T-helper 2 cell treated with Interferon-gamma antibody and Interleukin-4, amounts not matched to agents 100 ng/mL and 5 ng/mL, for 36 hours (primary cell): ENCODE data around the gene EMID1. TPM values are rescaled to one million over a fixed set of nuclear protein-coding genes. Genes with fewer than 3 reads are reported as not detected.

Experiments used
- intact Hi-C: fragments of 100-400 bp; cut with micrococcal nuclease; formaldehyde crosslinking; loops from one replicate; pipeline ENCODE4 v1.15.1; 2023
- total RNA-seq: library from RNA; stranded (reverse); gene quantifications from 2 replicates; pipeline ENCODE4 v1.2.3, GENCODE V29; 2022

The EMID1 gene
- total RNA-seq, 1 donor from 2014 or later = 0.39 TPM

DNA sequence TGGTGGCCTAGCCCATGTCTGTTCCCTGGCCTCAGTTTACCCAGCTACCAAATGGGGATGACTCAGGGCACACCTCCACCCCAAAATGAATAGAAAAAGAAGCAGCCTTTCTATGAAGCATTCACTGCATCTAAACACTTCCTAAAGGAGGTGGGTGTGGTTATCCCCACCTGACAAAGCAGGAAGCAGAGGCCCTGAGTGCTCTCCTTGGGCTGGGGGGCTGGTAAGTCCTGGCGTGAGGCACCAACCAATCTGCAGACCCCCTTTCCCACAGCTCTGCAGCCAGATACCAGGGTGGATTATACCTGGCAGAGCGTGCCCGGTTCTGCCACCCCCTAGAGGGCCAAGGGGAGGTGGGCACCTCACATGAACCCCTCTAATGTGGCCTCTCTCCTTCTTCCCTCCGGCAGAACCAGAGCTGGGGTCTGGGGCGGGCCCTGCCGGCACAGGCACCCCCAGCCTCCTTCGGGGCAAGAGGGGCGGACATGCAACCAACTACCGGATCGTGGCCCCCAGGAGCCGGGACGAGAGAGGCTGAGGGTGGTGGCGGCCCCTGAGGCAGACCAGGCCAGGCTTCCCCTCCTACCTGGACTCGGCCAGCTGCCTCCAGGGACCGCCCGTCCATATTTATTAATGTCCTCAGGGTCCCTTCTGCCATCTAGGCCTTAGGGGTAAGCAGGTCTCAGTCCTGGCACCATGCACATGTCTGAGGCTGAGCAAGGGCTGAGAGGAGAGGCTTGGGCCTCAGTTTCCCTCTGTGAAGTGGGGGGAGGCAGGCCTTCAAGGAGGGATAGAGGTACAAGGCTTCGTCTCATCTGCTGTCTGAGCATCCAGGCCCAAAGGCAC is 52.9 kb downstream of the EMID1 start:
- intact Hi-C loops = no loop called here

DNA sequence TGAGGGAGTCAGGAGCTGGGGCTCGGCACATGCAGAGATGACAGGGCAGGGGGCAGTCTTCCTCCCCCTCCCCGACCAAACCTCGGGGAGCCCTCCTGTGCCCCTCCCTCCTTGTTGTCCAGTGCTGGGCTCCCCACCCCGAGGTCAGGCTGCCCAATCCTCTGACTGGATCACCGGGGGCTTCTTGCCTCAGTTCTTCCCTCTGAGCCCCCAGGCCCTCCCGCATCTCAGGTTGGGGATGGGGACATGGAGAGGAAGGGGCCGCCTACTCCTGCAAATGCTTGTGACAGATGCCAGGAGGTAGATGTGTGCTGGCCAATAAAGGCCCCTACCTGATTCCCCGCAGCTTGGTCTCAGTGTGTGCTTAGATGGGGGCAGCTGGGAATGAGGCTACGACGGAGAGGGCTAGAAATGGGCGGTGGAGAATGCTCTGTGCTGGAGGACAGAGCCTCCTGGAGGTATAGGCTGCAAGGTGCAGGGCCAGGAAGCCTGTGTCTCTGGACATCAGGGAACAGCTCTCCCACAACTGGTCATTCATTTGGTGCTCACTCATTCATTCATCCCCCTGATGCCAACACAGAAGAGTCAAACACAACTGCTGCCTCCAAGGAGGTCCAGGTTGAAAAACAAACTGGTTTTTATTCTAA is 53.7 kb downstream of the EMID1 start:
- intact Hi-C loops = no loop called here

DNA sequence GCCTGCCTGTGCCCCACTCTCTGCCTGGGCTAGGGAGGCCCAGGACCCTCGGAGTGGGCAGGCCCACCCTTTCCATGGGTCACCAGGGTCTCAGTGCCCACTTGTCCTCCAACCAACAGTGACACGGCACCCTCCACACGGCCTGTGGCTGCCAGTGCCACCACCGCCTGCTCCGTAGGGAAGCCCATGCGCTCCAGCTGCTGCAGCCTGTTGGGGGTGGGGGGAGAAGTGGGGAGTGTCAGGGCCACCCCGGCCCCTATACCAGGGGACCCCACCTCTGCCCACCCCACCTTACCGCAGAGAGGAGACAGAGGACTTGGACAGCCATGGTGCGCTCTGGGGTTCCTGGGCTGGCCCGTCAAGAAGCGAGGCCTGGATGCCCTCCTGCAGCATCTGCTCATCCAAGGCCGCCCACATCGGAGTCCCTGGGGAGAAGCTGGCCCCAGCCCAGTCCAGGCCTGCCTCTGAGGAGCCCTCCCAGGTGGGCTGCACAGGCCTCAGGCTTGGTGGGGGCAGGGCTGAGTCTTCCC is 54.4 kb downstream of the EMID1 start:
- intact Hi-C loops = no loop called here

DNA sequence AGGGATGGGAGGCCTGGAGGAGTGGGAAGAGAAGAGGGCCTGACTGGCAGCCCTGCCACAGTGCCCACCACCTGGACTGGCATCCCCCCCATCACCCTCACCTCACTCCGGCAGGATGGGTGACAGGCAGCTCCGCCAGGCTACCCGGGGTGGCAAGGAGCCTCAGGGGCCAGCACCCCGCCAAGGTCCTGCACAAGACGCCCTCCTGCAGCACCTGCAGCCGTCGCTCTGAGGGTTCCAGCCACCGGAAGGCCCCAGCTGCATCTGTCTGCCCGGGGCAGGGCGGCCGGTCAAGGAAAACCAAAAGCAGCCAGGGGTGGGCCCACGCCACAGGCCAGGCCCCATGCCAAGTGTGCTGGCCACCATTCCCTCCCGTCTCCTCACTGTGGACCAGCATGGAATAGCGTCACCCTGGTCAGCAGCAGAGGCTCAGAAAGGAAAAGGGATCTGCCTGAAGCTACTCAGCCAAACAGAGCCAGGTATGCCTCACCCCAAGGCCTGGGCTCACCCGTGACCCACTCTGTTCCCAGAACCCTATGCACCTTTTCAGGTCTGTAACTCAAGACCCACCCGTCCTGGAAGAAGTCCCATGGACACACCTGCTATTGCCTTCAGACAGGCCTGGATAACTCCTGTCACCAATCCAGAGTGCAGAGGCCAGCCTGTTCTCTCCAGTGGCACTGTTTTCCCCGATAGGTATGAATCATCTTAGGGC is 55.1 kb downstream of the EMID1 start:
- intact Hi-C loops = no loop called here

DNA sequence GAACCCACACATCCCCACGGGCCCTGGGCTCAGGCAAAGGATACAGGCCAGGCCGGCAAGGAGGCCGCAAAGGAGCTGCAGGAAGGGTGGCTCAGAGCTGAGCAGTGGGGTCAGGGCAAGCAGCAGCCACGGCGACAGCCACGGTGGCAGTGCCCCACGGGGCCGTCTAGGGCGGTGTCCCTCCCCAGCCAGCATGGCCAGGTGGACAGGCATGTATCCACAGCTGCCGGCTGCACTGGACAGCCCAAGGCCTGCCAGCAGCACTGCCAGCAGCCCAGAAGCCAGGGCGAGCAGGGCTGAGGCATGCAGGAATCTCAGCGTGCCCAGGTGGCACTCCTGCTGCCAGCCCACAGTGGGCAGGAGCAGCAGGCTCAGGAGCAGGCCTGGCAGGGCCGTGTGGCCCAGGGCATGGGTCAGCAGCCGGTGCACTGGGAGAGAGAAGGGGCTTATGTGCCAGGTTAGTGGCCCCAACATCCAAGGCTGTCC is 58.1 kb downstream of the EMID1 start:
- intact Hi-C loops = no loop called here

DNA sequence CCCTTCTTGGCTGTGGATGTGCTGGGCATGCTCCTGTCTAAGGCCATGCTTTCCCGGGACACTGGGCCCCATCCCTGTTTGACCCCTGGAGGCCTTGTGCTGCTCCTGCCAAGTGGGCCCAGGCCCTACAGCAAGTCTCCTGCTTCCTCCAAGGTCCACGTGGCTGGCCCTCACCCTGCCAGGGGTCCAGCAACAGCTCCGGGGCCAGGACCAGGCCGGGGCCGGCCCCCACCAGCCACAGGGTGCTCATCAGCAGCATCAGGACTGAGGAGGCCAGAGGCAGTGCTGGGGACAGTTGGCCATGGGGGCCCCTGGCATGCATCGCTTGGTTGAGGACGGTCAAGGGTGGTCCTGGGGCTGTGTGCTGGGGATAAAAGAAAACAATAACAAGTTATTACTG is 59.6 kb downstream of the EMID1 start:
- intact Hi-C loops = loop anchor here (5.0 kb wide), 2 partner anchors 42 to 523 kb away; partner anchors contain the start of genes CHEK2, GAS2L1 and HSCB

DNA sequence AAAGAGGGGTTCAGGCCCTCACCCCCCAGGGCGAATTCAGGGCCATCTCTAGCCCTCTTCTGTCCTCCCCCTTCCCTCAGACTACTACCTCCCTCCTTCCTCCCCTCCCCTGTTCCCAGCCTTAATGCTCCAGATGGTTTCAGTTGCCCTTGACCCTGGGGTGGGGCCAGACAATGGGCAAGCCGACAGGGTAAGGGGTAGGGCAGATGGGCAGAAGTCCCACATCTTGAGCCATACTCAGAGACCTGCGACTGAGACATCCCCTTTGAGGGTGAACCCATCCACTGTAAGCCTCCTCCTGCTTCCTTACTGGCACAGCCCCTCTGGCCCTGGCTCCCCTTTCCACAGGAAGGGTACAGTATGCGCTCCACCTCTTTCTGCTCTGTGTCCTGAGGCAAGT is 60.2 kb downstream of the EMID1 start:
- intact Hi-C loops = loop anchor here (5.0 kb wide), 2 partner anchors 41 to 524 kb away; partner anchors contain the start of genes CHEK2, GAS2L1 and HSCB

DNA sequence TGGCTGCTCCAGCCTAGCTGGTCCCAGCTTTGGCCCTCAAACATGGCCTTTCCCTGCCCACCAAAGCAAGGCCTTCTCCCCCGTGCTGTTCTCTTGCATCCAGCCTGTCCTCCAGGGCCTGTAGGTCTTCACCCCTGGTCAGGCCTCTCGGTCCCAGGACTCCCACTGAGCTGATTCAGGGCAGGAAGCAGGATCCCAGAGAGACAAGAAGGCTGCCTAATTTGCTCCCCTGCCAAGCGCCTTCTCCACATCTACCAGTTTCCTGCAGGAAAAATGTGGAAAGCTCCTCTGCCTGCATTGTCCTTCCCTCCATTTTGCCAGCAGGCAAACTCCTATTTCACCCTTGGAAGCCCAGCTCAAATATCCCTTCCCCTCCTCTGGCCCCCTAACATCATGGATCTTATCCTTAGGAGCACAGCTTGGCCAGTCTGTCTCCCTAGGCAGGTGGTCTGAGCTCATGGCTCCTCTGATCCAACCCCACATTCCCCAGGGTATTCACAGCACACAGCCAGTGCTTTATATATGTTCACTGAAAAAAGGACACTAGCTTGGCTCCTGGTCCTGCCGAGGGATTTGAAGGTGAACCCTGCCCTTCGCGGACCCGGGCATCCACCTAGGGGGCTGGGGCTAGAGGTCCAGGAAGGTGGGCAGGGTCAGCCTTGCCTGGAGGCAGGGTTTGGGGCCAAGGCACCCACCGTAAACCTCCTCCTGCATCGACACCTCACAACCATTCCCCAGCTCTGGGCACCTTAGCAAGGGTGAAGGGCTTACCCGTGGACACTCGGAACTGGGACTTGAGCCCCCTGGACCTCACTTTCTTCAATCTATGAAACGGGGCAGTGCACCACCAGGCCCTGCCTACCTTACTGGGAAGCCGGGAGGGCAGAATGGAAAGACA is 61.1 kb downstream of the EMID1 start:
- intact Hi-C loops = loop anchor here (5.0 kb wide), 2 partner anchors 40 to 525 kb away; partner anchors contain the start of genes CHEK2, GAS2L1 and HSCB

DNA sequence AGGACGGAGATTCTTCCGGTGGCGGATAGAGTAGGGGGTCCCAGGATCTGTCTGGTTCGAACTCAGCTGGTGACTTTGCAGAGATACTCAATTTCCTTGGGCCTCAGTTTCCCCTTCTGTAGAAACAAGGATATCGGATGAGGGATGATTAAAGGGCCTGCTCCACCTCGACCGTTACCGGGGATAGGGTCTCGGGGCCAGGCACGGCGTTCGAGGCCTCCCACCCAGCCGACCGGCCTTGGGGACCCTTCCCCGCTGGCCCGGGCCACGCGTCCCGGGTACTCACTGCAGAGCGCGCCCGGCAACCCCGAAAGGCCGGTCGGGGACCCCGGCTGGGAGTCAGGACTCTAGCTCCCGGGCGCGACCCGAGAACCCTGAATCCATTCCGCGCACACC is 61.8 kb downstream of the EMID1 start:
- intact Hi-C loops = loop anchor here (5.0 kb wide), 2 partner anchors 40 to 525 kb away; partner anchors contain the start of genes CHEK2, GAS2L1 and HSCB

DNA sequence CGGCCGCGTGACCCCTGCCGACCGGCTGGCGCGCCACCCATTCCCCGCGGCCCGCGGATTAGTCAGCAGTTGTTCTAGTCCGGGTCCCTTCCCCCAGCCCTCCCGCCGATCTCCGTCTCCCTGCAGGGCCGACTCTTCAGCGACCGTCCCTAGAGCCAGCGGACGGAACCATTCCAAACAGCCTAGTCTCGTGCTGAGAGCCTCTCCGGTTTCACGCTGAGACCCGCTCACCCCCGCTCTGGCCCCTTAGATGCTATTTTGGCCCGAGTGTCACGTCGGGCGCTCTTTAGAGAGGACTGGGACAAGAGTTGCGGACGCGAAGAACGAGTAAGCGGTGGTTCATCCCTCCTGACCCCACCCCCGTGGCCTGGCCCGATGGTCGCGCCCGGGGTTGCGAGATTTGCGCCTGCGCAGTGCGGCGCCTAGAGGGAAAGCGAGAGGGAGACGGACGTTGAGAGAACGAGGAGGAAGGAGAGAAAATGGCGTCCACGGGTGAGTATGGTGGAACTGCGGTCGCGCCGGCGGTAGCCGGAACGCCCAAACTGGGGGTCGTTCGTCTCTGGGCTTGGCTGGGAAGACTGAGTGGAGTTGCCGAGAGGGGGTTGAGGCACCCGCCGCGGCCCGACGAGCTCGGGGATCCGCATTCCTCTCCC is 62.3 kb downstream of the EMID1 start, which contains the start of the genes EWSR1 and RHBDD3:
EWSR1 (plus strand) TSS at position 411 of the 653 bp plus-strand sequence; CDS start at position 480, 69 bp downstream.
RHBDD3 (minus strand) TSS at position 124 of the 653 bp plus-strand sequence. CDS start 2,355 bp downstream, outside the sequence.
- intact Hi-C loops = loop anchor here (5.0 kb wide), 2 partner anchors 39 to 526 kb away; partner anchors contain the start of genes CHEK2, GAS2L1 and HSCB

DNA sequence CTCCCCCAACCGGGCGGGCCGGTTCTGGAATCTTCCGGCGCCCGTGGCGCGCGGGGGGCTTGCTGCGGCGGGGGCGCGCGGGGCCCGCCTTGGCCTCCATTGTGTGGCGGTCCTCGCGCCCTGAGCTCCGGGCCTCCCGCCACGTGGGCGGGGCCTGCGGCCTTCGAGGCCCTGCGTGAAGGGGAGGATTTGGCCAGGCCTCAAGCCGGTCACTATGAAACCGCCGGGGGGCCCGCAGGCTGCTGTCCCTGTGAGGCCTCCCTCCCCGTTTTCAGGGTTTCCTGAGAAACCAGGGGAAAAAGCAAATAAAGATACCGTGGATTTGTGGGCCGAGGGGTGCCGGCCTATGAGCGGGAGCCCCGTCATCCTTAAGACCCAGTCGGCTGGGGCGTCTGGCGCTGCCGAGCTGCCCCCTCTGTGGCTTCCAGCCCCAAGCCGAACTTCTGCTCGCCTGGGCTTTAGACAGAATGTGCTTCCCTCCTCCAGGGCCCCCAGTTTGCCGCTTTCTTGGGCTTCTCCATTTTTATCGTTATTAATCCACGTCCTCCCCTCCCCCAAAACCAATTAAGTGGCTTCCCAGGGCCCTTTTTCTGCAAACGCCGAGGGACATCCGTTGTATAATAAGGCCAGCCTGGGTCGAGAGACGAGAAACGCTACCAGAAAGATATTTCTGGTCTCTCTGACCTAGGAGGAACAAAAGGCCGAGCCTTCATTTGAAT is 63.0 kb downstream of the EMID1 start:
- intact Hi-C loops = loop anchor here (5.0 kb wide), 2 partner anchors 39 to 526 kb away; partner anchors contain the start of genes CHEK2, GAS2L1 and HSCB

DNA sequence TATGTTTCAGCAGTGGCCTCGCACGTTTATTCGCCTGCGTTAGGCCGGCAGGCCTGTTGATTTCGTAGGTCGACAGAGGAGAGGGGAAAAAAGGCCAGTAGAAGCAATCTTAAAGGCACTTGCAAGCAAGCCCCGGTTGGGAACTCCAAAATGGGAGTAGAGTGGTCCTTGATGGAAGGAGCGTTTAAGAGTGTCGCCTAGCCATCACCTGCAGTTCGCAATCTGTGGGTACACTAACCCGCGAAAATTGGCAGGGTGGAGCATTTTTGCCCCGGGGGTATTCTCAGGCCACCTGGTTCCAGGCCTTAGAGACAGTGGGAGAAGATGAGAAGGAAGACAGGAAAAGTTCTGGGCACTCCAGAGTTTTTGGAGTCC is 63.5 kb downstream of the EMID1 start:
- intact Hi-C loops = loop anchor here (5.0 kb wide), 2 partner anchors 38 to 527 kb away; partner anchors contain the start of genes CHEK2, GAS2L1 and HSCB

DNA sequence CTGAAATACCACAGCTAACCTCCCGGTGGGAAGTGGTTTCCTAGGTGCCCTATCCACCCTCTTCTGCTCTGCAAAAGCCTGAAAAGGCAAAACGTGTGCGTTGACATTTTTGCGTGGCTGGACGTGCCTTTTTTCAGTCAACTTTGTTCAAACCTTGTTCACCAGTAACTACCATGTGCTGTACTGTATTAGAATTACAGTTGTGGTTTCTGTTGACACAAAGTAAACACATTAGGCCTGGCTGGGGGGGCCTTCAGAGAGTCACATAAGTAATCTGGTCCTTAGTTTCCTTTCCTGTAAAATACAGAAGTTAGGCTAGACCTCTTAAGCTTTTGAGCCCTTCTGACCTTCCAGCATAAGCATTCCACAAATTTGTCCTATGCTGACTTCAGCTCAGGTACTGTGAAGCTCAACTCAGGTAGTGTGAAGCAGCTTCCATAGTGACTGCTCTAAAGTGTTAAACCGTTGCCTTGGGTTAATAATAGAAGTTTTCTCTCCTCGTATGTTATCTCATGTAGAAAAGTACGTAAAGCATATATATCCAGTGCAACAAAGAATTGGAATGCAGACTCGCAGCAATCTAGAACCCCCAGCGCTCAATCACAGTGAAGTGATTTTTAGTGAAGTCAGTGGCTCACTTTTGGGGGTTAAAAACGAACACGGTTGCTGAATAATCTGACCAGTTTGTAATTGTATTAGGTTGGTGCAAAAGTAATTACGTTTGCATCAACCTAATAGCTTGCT is 64.2 kb downstream of the EMID1 start:
- intact Hi-C loops = loop anchor here (5.0 kb wide), 2 partner anchors 37 to 528 kb away; partner anchors contain the start of genes CHEK2, GAS2L1 and HSCB

DNA sequence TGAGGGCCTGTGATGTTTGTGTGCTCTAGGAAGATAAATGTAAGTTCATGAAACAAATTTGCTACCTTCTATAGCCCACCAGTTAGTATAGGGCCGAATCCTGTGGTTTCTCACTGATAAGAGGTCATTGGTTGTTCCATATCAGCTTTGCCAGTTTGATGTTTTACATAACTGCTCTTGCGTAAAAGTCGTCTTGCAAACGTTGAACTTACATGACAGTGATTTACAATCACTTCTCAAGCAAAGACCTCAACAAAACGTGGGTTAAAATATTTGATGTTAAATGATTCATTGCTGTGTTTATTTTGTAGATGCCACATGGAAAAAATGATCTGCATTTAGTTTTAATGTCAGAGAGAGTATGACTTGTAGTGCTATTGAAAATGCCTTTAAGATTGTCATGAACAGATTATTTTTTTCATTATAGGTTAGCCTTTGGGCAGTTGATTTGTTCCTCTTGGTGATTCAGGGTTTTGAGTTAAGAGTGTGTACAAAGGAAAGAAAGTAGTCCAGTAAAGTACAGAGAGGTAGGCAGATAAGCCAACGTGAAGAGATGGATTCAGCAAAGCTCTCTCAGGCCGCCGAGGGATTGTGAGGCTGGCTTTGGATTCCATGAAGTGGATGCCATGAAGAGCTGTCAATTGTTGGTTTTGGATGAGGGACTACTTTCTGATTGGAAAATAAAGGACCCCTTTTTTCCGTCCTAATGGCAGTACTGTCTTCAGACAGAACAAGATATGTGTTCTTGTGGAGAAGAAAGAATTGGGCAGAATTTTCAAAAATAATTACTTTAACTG is 65.0 kb downstream of the EMID1 start:
- intact Hi-C loops = no loop called here

DNA sequence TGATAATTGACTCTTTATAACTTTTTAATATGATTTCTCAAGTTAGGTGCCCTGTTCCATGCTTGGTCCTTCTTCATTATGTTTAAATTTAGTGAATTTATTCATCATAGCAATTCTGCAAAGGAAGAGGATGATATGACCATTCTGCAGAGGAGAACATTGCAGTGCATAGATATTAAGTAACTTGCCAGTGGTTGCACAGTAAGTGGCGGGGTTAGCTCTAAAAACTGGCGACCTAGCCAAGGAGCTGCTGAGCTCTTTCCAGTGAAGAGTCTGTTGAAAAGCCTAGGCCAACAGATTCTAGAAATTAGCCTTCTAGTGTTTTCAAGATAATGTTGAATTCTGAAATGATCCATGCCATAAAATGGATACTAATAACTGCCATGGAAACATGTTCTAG is 66.9 kb downstream of the EMID1 start:
- intact Hi-C loops = no loop called here

DNA sequence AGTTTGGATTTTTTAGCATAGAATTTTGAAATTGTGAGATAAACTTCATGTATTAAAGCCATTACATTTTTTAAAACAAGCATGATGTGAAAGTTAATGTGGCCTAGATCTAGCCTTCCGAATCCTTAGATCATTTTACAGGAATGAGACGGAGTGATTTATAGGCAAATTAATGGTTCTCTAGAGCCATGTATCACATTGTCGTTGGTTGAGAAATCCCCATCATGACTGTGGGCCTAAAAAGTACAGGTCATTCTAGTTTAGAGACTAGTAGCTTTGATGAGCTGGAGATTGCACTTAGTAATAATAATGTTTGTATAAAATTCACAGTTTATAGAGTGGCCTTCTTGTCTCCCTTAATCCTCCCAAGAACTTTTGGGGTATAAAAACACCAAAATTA is 69.5 kb downstream of the EMID1 start:
- intact Hi-C loops = no loop called here
